ENCODE measurements around the gene MAEA. TPM values are rescaled to one million over a fixed set of nuclear protein-coding genes. Genes with fewer than 3 reads are reported as not detected.

MAEA gene
- total and polyA plus RNA-seq, 9 of the 15 experiments (the other 6 are each of a cell fraction or from before 2014, with no cell fraction given) = 2.1 to 86.5 (median 45.0) TPM

DNA sequence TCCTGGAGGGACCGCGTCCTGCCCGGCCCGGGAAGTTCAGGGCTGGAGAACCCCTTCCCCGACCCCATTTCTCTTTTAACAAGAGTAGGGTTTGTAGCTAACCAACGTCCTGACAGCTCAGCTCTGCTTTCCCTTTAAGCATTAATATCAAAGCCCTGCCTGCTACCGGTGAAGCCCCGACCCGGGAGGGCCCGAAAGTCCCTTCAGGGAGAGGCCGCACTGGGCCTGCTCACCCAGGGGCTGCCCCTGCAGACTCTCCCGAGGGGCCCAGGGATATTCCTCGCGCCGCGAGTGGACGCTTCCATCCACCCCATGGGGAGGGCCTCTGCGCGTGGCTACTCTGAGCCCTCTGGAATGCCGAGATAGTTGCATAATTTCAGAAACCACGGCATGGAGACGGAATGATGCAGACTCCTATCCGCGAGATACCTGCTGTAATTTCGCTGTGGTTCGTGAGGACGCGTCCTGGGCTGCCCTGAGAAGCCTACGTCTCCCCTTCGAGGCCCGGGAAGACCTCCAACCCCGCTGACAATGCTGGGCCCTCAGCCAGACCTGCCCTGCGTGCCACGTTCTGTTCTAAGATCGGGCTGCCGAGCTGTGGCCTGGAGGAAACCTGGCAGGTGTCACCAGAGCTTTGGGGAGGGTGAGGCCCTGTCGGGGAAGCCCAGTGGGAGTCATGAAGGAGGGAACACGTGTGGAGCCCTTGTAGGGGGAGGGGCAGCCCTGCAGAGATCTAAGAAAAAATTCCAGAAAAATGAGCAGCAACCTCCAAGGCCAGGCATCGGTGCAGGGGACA, 39.8 kb upstream of the MAEA start (continued):
- TF ChIP-seq, protein P1, sequence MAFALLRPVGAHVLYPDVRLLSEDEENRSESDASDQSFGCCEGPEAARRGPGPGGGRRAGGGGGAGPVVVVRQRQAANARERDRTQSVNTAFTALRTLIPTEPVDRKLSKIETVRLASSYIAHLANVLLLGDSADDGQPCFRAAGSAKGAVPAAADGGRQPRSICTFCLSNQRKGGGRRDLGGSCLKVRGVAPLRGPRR (CRISPR knock-in tag; IDR thresholded peaks at IDR 0.05) = no peak
- TF ChIP-seq TARDBP (IDR thresholded peaks at IDR 0.05) = no peak
- no peak for TF ChIP-seq ZNF232 (CRISPR knock-in tag; IDR thresholded peaks at IDR 0.05)
- TF ChIP-seq, protein P2, sequence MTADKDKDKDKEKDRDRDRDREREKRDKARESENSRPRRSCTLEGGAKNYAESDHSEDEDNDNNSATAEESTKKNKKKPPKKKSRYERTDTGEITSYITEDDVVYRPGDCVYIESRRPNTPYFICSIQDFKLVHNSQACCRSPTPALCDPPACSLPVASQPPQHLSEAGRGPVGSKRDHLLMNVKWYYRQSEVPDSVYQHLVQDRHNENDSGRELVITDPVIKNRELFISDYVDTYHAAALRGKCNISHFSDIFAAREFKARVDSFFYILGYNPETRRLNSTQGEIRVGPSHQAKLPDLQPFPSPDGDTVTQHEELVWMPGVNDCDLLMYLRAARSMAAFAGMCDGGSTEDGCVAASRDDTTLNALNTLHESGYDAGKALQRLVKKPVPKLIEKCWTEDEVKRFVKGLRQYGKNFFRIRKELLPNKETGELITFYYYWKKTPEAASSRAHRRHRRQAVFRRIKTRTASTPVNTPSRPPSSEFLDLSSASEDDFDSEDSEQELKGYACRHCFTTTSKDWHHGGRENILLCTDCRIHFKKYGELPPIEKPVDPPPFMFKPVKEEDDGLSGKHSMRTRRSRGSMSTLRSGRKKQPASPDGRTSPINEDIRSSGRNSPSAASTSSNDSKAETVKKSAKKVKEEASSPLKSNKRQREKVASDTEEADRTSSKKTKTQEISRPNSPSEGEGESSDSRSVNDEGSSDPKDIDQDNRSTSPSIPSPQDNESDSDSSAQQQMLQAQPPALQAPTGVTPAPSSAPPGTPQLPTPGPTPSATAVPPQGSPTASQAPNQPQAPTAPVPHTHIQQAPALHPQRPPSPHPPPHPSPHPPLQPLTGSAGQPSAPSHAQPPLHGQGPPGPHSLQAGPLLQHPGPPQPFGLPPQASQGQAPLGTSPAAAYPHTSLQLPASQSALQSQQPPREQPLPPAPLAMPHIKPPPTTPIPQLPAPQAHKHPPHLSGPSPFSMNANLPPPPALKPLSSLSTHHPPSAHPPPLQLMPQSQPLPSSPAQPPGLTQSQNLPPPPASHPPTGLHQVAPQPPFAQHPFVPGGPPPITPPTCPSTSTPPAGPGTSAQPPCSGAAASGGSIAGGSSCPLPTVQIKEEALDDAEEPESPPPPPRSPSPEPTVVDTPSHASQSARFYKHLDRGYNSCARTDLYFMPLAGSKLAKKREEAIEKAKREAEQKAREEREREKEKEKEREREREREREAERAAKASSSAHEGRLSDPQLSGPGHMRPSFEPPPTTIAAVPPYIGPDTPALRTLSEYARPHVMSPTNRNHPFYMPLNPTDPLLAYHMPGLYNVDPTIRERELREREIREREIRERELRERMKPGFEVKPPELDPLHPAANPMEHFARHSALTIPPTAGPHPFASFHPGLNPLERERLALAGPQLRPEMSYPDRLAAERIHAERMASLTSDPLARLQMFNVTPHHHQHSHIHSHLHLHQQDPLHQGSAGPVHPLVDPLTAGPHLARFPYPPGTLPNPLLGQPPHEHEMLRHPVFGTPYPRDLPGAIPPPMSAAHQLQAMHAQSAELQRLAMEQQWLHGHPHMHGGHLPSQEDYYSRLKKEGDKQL (CRISPR knock-in tag; IDR thresholded peaks at IDR 0.05; ENCODE audit: borderline replicate concordance) = peak; percentile 67; the same call in 1 of the 2 replicates
- no peak for TF ChIP-seq RBBP5 (IDR thresholded peaks at IDR 0.05; ENCODE audit: borderline replicate concordance, insufficient read depth, low read length, poor library complexity, severe bottlenecking)
- TF ChIP-seq, protein P3, sequence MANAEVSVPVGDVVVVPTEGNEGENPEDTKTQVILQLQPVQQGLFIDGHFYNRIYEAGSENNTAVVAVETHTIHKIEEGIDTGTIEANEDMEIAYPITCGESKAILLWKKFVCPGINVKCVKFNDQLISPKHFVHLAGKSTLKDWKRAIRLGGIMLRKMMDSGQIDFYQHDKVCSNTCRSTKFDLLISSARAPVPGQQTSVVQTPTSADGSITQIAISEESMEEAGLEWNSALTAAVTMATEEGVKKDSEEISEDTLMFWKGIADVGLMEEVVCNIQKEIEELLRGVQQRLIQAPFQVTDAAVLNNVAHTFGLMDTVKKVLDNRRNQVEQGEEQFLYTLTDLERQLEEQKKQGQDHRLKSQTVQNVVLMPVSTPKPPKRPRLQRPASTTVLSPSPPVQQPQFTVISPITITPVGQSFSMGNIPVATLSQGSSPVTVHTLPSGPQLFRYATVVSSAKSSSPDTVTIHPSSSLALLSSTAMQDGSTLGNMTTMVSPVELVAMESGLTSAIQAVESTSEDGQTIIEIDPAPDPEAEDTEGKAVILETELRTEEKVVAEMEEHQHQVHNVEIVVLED (CRISPR knock-in tag; IDR thresholded peaks at IDR 0.05) = no peak
- TF ChIP-seq, protein P4, sequence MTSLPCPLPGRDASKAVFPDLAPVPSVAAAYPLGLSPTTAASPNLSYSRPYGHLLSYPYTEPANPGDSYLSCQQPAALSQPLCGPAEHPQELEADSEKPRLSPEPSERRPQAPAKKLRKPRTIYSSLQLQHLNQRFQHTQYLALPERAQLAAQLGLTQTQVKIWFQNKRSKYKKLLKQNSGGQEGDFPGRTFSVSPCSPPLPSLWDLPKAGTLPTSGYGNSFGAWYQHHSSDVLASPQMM (CRISPR knock-in tag; IDR thresholded peaks at IDR 0.05) = no peak
- TF ChIP-seq ADNP (tag; IDR thresholded peaks at IDR 0.05) = no peak
- TF ChIP-seq, protein P5, sequence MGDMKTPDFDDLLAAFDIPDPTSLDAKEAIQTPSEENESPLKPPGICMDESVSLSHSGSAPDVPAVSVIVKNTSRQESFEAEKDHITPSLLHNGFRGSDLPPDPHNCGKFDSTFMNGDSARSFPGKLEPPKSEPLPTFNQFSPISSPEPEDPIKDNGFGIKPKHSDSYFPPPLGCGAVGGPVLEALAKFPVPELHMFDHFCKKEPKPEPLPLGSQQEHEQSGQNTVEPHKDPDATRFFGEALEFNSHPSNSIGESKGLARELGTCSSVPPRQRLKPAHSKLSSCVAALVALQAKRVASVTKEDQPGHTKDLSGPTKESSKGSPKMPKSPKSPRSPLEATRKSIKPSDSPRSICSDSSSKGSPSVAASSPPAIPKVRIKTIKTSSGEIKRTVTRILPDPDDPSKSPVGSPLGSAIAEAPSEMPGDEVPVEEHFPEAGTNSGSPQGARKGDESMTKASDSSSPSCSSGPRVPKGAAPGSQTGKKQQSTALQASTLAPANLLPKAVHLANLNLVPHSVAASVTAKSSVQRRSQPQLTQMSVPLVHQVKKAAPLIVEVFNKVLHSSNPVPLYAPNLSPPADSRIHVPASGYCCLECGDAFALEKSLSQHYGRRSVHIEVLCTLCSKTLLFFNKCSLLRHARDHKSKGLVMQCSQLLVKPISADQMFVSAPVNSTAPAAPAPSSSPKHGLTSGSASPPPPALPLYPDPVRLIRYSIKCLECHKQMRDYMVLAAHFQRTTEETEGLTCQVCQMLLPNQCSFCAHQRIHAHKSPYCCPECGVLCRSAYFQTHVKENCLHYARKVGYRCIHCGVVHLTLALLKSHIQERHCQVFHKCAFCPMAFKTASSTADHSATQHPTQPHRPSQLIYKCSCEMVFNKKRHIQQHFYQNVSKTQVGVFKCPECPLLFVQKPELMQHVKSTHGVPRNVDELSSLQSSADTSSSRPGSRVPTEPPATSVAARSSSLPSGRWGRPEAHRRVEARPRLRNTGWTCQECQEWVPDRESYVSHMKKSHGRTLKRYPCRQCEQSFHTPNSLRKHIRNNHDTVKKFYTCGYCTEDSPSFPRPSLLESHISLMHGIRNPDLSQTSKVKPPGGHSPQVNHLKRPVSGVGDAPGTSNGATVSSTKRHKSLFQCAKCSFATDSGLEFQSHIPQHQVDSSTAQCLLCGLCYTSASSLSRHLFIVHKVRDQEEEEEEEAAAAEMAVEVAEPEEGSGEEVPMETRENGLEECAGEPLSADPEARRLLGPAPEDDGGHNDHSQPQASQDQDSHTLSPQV (IDR thresholded peaks at IDR 0.05) = no peak
